HG03575 (cell line): ENCODE results near the gene GTF2B.
"Not testable (repeated sequence)": the region's sequence is repeated elsewhere in the genome, so short reads cannot be mapped to it uniquely, and the experiment has no call there.

Experiments used
- ATAC-seq: cut with Tn5 transposase; IDR thresholded peaks from one replicate; pipeline ENCODE4 v1.9.1; 2021; ENCODE audit not compliant: unreplicated experiment, insufficient number of reproducible peaks, low FRiP score; ENCODE audit errors: extremely low read depth

Gene GTF2B

DNA sequence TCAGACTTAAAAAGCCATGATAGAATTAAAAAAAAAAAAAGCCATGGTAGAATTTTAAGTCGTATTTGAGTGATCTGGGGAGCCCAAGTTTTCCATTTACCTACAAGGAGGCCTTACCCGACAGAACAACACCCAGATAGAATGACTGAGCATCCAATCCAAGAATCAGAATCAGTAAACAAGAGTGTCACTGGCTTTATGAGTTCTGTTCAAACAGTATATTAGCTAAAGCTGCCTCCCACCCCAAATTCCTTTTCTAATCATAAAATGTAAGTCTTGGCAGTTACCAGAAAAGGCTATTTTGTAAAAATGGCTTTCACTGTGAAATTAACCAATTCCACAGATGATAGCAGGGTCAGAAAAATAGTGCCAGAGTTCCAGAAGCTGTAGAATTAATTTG, 1.2 kb downstream of the GTF2B start:
- ATAC-seq = no peak

DNA sequence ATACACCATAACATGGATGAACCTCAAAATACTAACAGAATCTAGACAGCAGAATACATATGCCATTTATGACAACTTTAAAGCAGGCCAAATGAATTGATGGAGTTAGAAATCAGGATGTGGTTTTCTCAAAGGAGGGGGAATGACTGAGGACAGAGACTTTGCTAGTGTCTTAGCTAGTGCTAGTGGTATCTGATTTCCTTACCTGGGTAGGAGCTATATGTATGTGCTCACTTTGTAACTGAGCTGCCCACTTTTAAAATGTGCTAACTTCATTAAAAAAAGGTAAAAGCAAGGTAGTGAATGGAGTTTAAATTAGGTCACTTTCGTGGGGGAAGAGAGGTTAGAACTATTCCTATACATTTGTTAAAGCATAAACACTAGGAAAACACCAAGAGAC, 2.6 kb downstream of the GTF2B start:
- no peak for ATAC-seq

DNA sequence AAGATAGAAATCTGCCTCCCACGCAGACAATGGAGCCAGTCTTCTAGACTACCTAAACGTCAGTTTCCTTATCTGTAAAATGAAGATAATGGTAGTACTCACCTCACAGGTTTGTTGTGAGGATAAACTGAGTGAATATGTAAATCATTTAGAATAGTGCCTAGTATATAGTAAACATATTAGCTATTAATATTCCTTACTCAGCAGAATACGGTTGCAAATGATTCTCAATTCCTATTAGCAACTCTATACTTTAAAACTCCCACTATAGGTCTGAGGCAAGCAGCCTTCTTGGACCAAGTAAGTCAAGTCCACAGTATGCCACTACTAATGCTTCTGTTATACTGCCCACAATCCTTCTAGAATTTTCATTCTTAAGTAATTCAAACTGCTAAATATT, 5.4 kb downstream of the GTF2B start:
- ATAC-seq = no peak

DNA sequence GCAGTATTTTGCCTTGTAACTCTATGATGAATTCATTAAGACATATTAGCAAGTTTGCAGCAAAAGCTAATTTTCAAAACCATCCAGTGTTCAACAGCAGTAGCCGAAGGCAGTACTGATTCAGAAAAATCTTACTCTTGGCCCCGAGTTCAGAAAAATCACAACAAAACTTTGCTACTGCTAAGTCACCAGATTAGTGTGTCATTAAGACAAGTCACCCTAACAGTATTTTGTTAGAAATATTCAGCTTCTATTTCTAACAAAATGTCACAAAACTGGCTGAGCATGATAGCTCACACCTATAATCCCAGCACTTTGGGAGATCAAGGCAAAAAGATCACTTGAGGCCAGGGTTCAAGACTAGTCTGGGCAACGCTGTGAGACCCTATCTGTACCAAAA, 8.2 kb downstream of the GTF2B start:
- ATAC-seq = no peak

DNA sequence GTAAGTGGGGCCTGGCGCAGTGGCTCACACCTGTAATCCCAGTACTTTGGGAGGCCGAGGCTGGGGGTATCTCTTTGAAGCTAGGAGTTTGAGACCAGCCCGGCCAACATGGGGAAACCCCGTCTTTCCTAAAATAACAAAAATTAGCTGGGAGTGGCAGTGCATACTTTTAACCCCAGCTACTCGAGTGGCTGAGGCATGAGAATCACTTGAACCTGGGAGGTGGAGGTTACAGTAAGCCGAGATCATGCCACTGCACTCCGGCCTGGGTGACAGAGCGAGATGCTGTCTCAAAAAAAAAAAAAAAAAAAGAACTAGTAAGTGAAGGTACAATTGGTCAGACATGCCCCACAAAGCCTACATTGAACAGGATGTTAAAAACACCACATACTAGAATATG, 10.7 kb downstream of the GTF2B start:
- not testable (repeated sequence) for ATAC-seq

DNA sequence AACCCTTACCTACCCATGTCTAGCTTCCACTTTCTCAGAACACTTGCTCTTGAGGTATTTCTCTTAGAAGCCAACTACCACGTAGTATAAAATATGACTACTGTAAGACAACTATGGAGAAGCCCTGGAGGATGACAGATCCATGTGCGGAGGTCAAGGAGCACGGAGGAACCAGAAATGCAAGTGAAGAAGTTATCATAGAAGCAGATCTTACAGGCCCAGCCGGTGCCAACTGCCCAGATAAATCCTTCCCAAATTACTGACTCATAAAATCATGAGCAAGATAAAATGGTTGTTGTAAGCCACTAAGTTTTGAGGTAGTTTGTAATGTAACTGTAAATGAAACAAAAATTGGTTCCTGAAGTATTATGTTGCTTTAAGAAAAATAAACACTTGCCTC, 12.6 kb downstream of the GTF2B start:
- no peak for ATAC-seq

DNA sequence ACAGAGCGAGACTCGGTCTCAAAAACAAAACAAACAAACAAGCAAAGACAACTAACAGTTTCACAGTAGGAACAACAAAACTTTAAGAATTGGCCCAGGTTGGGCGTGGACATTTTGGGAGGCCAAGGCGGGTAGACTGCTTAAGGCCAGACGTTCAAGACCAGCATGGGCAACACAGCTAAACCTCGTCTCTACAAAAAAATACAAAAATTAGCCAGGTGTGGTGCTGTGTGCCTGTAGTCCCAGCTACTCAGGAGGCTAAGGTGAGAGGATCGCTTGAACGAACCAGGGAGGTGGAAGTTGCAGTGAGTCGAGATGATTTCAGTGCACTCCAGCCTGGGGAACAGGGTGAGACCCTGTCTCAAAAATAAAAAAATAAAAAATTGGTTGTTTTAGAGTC, 13.5 kb downstream of the GTF2B start:
- ATAC-seq = no peak

DNA sequence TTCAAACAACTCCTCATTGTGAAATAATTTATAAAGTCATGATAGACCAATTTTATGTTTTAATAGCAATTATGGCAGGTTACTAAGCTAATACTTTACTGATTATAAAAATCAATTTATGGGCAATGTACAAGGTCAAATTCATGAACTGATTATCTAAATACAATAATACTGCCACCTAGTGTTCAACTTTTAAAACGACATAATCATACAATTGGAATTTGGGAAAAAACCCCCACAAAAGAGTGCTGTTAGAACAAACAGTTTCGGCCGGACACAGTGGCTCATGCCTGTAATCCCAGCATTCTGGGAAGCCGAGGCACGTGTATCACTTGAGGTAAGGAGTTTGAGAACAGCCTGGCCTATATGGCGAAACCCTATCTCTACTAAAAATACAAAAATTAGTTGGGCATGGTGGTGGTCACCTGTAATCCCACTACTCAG, 14.0 kb downstream of the GTF2B start:
- ATAC-seq = no peak

DNA sequence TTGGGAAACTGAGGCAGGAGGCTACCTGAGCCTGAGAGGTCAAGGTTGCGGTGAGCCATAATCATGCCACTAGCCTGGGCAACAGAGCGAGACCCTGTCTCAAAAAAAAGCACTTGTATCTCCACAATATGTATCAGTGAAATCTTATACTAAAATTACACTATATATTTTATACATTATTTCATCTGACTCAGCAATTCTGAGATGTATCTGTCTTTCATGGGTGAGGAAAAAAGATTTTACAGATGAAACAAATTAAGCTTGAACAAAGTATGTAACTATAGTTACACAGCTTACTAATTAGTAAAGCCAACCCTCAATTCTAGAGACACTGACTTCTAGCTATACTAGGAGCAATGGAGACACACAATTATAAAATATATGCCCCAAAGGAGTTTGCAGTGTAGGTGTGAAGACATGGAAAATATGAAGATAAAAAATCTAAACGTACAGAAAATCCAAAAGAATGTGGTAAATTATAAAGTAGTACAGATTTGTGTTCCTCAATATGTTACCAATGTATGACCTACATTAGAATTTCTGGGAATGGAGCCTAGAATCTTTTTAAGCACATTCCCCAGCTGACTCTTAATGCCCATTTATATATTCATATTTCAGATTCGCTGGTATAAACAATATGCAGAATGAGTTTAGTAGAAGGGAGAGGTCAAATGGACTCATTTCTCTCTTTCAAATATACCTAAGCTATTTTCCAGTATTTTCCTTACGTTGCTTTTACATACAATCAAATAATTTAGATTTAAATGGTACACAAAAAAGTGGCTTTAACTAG, 14.6 kb downstream of the GTF2B start:
- no peak for ATAC-seq

DNA sequence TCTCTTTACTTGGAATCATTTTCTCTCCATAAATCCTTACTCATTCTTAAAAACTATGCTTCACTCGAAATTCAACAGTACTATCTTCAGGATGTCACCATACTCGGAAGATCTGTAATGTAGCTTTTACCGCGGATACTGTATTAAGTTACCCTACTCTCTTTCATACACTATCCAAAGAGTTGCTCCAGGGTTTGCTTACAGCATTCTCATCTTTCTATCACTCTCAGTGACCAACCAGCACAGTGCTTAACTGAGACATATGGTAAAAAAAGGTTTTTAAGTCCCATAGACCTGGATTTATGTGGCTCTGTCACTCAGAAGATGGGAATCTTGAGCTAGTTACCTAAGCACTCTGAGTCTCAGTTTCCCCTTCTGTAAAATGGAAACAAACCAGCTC, 15.8 kb downstream of the GTF2B start:
- no peak for ATAC-seq

DNA sequence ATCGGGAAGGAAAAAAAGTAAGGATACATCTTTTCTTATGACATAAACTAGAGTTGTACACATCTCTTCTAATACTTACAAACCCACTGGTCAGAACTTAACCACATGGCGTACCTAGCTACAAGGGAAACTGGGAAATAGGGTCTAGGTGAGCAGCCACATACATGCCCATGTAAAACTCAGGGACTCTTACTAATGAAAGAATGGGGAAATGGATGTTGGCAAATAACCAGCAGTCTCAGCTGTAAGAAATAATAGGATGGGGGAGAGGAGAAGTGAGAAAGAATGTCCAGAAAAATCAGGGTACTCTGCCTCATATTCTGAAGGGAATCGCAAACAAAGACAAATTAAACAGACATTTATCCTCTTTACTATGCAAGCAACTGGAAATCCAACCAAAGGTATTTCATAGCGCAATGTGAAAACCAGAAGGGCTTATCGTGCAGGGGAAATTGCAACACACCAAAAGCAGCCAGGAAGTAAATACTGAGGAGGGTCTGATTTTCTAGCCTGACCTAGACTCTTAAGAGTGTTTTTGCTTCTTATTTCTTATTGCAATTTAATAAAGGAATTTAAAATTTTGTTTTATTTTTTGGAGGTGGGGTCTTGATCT, 17.5 kb downstream of the GTF2B start:
- no peak for ATAC-seq

DNA sequence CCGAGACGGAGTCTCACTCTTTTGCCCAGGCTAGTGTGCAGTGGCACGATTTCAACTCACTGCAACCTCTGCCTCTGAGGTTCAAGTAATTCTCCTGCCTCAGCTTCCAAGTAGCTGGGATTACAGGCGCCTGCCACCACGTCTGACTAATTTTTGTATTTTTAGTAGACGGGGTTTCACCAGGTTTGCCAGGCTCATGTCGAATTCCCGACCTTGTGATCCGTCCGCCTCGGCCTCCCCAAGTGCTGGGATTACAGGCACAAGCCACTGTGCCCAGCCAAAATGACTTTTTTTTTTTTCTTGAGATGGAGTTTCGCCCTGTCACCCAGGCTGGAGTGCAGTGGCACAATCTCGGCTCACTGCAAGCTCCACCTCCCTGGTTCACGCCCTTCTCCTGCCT, 21.7 kb downstream of the GTF2B start:
- ATAC-seq = not testable (repeated sequence)

DNA sequence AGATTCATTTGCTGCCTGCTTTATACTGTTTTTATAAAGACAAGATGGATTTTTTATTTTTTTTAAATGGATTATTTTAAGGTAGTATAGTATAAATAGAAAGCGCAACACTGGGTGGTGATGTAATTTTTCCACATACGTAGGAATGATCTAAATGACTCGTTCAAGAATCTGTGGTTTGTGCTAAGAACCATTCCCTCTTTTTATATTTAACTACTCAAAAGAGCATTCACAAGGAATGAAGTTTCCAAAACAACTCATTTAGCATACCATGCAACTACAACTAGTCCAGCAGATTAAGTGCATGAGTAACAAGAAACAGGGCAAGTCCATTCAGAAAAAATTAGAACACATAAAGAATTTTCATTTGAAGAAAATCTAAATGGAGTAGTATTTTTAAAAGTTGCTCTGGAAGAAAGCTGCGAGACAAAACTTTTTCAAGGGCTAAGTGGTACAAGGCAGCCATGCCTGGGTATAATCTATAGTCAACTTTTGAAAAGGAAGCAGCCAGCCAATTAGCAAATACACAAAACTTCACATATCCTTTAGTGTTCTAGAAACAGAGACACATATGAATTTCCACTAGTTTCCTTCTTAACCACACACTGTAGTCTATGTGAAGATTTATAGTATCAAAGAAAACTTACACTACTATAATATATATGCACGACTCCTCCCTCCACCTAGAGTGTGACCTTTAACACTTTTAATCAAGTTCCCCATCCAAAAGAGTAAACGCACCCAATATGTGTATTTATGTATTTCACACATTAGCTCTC, 23.4 kb downstream of the GTF2B start:
- ATAC-seq = no peak

DNA sequence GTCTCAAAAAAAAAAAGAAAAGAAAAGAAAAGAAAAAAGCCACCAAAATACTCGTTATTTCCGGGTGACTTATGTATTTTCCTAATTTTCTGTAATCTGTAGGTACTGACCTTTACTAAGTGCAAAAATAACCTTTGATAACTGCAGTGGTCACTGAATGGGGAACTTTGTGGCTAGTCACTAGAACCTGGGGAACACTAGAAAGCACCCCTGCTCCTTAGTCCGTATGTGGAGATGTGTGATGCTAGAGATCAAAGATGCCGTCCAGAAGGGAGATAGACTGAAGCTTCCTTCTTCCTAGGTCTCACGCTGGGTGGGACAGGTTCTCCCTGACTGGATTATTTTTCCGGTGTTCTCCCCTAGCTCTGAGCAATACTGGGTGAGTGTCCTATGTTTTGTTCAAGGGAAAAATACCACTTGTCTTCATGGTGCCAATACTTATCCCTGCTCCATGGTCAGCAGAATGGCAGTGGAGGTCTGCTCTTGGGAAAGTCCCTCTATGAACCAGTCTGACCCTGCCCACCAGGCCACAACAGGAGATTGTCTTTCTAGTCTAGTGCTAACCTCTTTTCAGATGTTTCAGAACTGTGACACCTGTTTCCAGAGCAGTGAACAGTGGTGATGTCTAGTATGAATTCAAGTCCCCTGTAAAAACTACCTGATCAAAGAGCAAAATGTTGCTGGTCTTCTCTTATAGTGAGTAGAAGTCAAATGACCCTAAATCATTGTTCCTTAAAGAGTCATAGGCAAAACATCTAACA, 39.9 kb downstream of the GTF2B start:
- no peak for ATAC-seq

DNA sequence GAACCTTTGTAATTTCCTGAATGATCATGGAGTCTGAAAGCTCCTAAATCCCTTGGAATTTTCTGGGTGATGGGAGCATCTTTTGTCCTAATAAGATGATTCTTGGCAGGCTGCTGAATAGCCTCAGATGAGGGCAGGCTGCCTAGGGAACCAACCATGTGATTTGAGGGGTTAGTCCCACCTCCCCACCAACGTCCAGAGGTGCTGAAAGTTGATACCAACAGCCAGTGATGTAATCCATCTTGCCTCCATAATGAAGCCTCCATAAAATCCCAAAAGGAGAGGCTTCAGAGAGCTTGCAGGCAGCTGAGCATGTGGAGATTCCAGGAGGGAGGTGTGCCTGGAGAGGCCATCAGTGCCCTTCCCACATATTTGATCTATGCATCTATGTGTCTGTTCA, 43.7 kb downstream of the GTF2B start:
- no peak for ATAC-seq

DNA sequence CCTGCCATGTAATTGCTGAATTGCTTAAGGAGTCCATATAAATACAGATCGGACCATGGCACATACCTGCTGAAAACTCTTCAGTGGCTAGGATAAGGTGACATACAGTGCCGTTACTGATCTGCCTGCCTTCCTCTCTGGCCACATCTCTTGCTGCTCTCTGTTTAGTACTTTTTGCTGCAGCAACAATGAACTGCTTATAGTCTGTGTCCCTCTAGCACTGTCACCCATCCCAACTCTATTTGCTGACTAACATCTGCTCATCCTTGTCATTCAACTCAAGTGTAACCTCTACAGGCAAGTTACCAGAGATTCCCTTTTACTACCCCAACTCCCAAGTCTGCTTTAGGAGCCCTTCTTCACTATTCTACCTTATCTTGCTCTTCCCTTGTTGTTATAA, 65.6 kb downstream of the GTF2B start:
- ATAC-seq = no peak

DNA sequence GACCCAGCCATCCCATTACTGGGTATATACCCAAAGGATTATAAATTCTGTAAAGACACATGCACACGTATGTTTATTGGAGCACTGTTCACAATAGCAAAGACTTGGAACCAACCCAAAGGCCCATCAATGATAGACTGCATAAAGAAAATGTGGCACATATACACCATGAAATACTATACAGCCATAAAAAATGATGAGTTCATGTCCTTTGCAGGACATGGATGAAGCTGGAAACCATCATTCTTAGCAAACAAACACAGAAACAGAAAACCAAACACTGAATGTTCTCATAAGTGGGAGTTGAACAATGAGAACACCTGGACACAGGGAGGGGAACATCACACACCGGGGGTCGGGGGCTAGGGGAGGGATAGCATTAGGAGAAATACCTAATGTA, 71.7 kb downstream of the GTF2B start:
- not testable (repeated sequence) for ATAC-seq

DNA sequence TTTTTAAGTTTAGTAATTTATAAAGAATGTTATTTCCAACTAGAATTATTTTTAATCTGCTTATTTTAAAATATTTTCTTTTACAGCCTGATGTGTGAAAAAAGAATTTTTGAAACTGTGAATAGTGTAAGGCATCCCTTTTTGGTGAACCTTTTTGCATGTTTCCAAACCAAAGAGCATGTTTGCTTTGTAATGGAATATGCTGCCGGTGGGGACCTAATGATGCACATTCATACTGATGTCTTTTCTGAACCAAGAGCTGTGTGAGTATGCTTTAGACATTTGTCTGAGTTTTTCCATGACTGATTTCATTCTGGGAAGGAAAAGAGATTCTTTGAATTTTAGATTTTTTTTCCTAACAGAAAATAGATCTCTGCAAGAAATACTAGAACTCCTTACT, 77.9 kb downstream of the GTF2B start:
- no peak for ATAC-seq

DNA sequence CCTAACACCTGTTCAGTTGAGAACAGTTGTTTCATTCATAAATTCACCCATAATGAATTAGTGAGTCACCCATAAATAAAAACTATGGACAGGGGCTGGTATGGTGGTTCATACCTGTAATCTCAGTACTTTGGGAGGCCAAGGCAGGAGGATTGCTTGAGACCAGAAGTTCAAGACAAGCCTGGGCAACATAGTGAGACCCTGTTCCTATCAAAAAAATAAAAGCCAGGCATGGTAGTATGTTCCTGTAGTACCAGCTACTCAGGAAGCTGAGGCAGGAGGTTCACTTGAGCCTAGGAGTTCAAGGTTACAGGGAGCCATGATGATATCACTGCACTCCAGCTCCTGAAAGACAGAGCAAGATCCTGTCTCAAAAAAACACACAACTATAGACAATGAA, 79.0 kb downstream of the GTF2B start:
- no peak for ATAC-seq
